ENCODE data around the gene NUBP1.

GRCh38 chr16:10787304-10787703 lies 43.7 kb downstream of the NUBP1 start:
- TF ChIP-seq CTCF (IDR thresholded peaks at IDR 0.05) (no peak), POLR2A (IDR thresholded peaks at IDR 0.05) (no peak)

All from right lobe of liver (tissue), 4 donors.